ENCODE results near the gene CAPZB. TPM values are rescaled to one million over a fixed set of nuclear protein-coding genes. Genes with fewer than 3 reads are reported as not detected.

Gene CAPZB
- polyA plus RNA-seq, 1 donor from 2014 or later, result 159 TPM

- Histone ChIP-seq H3K9me3 (ENCODE audit: low read length) (no peaks in the 10 kb centered on the region), H3K9ac (ENCODE audit: low read length) (no peak overlapping the region), H2AFZ (ENCODE audit: low read depth, low read length) (no peak overlapping the region), H4K20me1 (ENCODE audit: insufficient read depth) (no peaks in the 10 kb centered on the region), H3F3A (ENCODE audit: insufficient read depth, low read length, poor library complexity, severe bottlenecking) (no peaks in the 10 kb centered on the region), H3K4me3 (ENCODE audit: low read length) (no peak overlapping the region), H3K79me2 (replicated peaks; ENCODE audit: insufficient read depth, low read length) (no peaks in the 10 kb centered on the region), H3K36me3 (ENCODE audit: insufficient read depth, low read length) (no peaks in the 10 kb centered on the region), H3K4me2 (ENCODE audit: low read length) (no peak overlapping the region), H3K27ac (ENCODE audit: low read length) (no peak overlapping the region), H3K27me3 (ENCODE audit: insufficient read depth, low read depth, low read length) (no peaks in the 10 kb centered on the region), H3K9me2 (ENCODE audit: insufficient read depth, low read length) (no peaks in the 10 kb centered on the region)
- TF ChIP-seq MXI1 (conservative IDR thresholded peaks at IDR 0.05; ENCODE audit: poor library complexity, severe bottlenecking) (no peak), TAF1 (IDR thresholded peaks at IDR 0.05; ENCODE audit: low read depth) (no peak), RAD21 (conservative IDR thresholded peaks at IDR 0.05) (no peak), EZH2 (IDR thresholded peaks at IDR 0.05; ENCODE audit: borderline replicate concordance, insufficient read depth, low read length, poor library complexity, severe bottlenecking) (no peak), EP300 (conservative IDR thresholded peaks at IDR 0.05; ENCODE audit: poor library complexity, severe bottlenecking) (no peak), REST (IDR thresholded peaks at IDR 0.05; ENCODE audit: borderline replicate concordance) (no peak), SMC3 (conservative IDR thresholded peaks at IDR 0.05; ENCODE audit: poor library complexity) (no peak), POLR2AphosphoS5 (IDR thresholded peaks at IDR 0.05) (no peak), CTCF (IDR thresholded peaks at IDR 0.05; ENCODE audit: poor library complexity, severe bottlenecking) (no peak)
These were observed 139.9 kb downstream of the CAPZB start for GRCh38 chr1:19345391-19345790.

- no peak overlapping the region for H3K4me2 ChIP-seq (ENCODE audit: low read length)
- no peaks in the 10 kb centered on the region for H3K36me3 ChIP-seq (ENCODE audit: insufficient read depth, low read length)
- H3K27me3 ChIP-seq (ENCODE audit: insufficient read depth, low read depth, low read length), result no peaks in the 10 kb centered on the region
- no peak for TF ChIP-seq MXI1 (conservative IDR thresholded peaks at IDR 0.05; ENCODE audit: poor library complexity, severe bottlenecking)
- TF ChIP-seq REST (IDR thresholded peaks at IDR 0.05; ENCODE audit: borderline replicate concordance), result no peak
- TF ChIP-seq EZH2 (IDR thresholded peaks at IDR 0.05; ENCODE audit: borderline replicate concordance, insufficient read depth, low read length, poor library complexity, severe bottlenecking), result no peak
- TF ChIP-seq CTCF (IDR thresholded peaks at IDR 0.05; ENCODE audit: poor library complexity, severe bottlenecking), result no peak
- no peak for TF ChIP-seq EP300 (conservative IDR thresholded peaks at IDR 0.05; ENCODE audit: poor library complexity, severe bottlenecking)
- no peak for TF ChIP-seq RAD21 (conservative IDR thresholded peaks at IDR 0.05)
- TF ChIP-seq POLR2AphosphoS5 (IDR thresholded peaks at IDR 0.05), result no peak
- no peak for TF ChIP-seq SMC3 (conservative IDR thresholded peaks at IDR 0.05; ENCODE audit: poor library complexity)
- no peak for TF ChIP-seq TAF1 (IDR thresholded peaks at IDR 0.05; ENCODE audit: low read depth)
- H3K9ac ChIP-seq (ENCODE audit: low read length), result no peak overlapping the region
- H3K4me3 ChIP-seq (ENCODE audit: low read length), result no peak overlapping the region
- no peaks in the 10 kb centered on the region for H4K20me1 ChIP-seq (ENCODE audit: insufficient read depth)
- H3F3A ChIP-seq (ENCODE audit: insufficient read depth, low read length, poor library complexity, severe bottlenecking), result no peaks in the 10 kb centered on the region
- no peaks in the 10 kb centered on the region for H3K9me2 ChIP-seq (ENCODE audit: insufficient read depth, low read length)
- no peak overlapping the region for H2AFZ ChIP-seq (ENCODE audit: low read depth, low read length)
- no peaks in the 10 kb centered on the region for H3K79me2 ChIP-seq (replicated peaks; ENCODE audit: insufficient read depth, low read length)
- H3K9me3 ChIP-seq (ENCODE audit: low read length), result no peaks in the 10 kb centered on the region
- H3K27ac ChIP-seq (ENCODE audit: low read length), result no peak overlapping the region
These were observed 140.5 kb downstream of the CAPZB start for GRCh38 chr1:19344831-19345230.
